Urothelium cell line (cell line): ENCODE measurements around the gene OSMR.
"Not testable (repeated sequence)": the region's sequence is repeated elsewhere in the genome, so short reads cannot be mapped to it uniquely, and the experiment has no call there.

ENCODE experiments used
- DNase-seq: peaks from one replicate; pipeline ENCODE4 v3.0.0; 2011; ENCODE audit warnings: low spot score, mixed read lengths
- FAIRE-seq: peaks from 2 replicates; lab custom pipeline; 2011; peaks lifted over from hg19 to GRCh38; lab: Jason Lieb, UNC

Gene OSMR

DNA sequence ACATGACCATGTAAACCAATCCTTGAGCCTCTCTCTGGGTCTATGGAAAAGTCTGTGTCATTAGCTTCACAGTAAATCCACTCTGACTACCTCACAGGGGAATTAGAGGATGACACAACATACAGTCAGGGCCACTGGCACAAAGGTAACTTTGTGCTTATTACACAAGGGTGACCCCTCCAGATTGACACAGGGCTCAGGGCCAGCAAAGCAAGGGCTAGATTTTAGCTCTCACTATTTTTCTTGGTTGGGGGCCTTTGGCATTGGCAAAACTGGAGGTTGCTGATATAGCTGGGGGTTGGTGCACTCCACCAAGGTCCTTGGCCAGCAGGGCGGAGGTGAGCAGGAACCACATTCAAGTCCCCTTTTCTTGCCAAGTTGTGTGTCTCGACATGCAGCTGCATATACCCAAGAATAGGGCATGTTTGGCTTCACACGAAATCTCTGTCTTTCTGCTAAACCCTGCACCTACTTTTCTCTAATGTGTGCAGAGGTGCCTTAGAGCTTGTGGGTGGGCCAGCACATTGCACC is 15.2 kb upstream of the OSMR start:
- FAIRE-seq: no peak
- DNase-seq: no peak

DNA sequence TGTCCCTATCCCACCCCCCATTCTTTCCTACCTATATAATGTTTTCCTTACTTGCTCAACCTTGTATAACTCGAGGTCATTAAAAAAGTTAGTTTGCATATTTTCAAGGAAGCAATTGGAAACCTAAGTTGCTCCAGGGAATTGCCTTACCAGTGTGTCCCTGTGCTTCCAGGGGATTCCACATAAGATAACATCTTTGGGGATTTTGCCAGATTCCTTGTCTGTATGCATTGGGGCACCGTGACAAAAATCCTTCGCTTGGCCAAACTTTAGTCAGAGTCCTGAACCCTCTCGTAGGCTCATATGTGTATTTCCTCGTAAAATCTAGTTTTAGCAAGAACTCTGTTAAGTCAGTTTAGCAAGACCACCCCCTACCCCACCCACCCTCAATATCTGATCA is 14.7 kb upstream of the OSMR start:
- FAIRE-seq: no peak
- no peak for DNase-seq

DNA sequence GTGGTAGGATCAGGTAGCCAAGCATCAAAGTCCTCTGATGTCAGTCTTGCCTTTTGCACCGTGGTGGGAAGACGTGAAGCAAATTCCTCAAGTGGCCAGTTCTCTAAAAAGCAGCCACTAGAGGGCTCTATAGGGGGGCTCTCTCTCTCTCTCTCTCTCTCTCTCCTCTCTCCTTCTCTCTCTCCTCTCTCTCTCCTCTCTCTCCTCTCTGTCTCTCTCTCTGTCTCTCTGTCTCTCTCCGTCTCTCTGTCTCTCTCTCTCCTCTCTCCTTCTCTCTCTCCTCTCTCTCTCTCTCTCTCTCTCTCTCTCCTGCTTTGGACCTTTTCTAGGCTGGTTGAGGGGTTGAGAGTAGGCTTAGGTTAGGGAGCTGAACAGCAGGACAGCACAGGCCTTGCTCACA is 13.9 kb upstream of the OSMR start:
- FAIRE-seq: no peak

DNA sequence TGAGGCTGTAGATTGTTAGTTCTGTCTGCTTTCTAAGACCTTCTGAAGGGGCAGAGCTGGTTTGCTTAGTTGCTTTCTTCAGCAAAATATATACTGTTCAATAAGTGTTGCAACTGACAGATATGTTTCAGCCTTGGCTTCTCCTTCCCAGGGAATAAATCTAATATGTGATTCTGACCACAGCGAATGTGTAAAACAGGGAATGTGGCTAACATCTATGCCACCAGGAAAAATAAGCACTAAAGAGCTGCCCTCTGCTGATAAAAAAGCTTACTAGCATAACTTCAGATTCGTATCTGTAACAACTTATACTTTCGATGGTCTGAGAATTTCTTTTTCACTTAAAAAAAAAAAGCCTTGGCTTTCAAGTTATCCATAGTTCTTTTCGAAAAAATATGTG is 13.0 kb upstream of the OSMR start:
- no peak for DNase-seq
- peak; percentile 9 for FAIRE-seq

More for the DNA sequence above, 13.9 kb upstream of the OSMR start:
- DNase-seq: peak; percentile 56

DNA sequence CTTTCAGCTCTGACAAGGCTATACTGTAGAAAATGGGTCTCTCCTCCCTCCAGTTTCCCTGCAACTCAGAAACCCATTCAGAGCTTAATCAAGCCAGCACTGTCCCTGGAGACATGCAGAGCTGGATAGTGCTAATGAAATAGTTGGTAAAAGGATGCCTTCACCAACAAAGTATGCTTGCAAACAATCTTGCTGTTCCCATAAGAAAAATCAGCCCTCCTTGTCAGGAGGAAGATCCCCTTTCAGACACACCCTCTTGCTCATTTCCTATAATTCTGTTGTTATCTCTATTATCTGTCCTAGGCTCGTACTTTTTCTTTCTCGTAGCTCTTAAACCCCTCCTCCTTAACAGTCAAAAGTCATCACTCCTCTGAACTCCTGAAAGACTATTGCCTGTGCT is 9.9 kb upstream of the OSMR start:
- no peak for DNase-seq

DNA sequence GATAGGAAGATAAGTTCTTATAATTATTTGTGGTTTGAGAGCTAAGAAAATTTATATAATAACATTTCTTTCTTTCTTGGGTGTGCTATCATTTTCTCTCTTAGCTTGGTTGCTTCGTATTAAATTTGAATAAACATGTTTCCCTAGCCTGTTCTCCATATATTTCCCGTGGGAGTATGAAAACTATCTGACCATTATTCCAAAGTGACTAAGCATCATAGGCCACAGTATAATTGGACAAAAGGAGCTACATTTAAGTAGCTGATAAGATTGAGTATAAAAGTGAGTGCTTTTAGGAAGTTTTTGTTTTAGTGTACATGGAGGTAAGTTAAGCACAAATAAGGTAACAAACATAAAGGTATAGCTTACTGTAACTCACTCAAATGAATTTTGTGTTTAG is 8.4 kb upstream of the OSMR start:
- DNase-seq: no peak
- FAIRE-seq: no peak

More for the DNA sequence above, 9.9 kb upstream of the OSMR start:
- no peak for FAIRE-seq

DNA sequence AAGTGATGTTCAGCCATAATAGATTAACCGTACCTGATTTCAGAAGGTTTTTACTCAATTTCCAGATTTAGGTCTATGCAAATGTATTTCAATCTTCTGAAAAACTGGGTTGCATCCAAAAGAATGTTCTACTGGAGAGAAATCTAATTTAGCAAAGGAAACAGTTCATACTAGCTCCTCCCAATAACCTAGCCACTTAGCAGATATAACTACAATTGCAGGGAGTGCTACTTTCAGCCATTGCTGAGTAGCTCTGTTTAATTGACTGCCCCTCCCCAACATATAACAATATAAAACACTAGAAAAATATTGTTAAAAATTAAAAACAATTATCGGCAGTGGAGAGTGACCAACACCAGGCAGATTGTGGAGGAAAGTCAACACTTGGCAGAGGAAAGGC is 7.9 kb upstream of the OSMR start:
- no peak for FAIRE-seq
- no peak for DNase-seq

DNA sequence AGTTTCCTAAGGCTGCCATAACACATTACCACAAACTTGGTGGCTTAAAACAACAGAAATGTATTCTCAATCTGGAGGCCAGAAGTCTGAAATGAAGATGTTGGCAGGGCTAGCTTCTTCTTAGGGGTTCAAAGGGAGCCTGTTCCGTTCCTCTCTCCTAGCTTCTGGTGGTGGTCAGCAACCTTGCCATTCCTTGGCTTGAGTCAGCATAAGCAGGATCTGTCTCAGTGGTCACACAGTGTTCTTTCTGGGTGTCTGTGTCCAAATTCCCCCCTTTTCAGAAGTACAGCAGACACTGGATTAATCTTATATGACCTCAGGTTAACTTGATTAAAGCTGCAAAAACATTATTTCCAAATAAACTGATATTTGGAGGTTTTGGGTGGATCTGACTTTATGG is 2.1 kb upstream of the OSMR start:
- no peak for FAIRE-seq
- no peak for DNase-seq

DNA sequence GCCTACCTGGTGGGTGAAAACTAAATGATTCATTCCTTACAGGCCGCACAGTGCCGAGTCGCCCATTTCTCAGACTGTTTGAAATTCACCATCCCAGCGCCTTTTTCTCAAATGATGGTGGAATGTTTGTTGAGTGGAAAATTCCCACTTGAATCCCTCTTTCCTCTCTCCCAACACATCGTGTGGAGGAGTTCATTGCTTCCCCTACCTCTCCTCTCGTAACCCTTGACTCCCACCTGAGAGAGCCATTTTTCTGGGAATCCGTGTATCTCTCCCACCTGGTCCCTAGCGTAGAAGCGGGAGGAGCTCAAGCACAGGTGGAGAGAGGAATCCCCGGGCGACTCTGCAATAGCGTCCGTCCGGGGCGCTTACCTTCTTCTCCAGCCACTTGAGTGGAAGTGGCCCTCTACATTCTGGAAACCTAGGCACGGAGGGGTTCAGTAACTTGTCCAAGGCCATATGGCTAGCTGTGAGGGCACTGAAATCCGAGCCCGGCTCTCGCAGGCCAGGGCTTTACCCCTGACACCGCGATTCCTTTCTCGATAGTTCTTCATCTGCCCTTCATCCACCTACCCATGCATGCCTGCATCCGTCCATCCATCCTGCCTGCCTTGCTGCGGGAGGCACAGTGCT is 683 bp downstream of the OSMR start:
- DNase-seq (peak; percentile 48), FAIRE-seq (peak; percentile 48)

DNA sequence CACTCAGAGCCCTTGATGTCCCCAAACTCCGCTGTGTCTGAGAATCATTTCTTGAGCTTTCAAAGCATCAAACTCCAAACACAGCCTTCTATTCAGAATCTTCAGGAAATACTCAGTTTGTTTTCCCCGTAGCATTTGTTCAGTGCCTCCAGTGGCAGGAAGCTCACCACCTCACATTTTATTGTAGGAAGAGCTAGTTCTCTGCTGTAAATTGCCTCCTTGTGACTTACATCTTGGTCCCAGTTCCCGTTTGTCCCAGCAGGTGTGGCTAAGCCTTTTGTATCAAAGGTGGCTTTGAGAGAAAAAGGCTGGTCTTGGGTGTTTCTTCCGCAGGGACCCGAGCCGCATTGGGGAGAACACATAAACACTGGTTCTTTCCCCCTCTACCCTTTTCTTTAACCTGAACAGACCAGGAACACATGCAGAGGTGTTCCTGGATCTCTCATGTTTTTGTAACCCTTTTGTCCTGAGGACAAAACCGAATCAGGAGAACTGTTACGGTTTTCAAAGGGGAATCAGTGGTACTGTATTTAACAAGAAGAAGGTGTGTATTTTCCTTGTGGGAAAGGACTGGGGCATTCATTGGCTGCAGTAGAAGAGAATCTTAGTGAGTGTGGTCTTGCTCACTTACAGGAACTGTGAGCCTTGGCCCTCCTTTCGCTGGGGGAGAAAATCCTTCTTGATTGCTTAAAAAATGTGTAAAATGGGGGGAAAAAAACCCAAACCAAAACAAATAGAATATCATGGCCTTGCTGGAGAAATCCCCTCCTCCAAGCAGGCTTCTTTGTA is 1.9 kb downstream of the OSMR start:
- FAIRE-seq (no peak), DNase-seq (peak; percentile 58)

DNA sequence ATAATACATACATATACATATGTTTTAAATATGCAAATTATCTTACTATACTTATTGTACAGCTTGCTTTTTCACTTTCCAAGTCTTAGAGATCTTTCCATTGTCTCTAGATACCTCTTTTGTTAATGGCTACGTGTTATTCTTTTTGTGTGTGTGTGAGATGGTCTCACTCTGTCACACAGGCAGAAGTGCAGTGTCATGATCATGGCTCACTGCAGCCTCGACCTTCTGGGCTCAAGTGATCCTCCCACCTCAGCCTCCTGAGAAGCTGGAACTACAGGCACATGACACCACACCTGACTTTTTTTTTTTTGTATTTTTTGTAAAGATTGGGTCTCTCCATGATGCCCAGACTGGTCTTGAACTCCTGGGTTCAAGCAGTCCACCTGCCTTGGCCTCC is 2.8 kb downstream of the OSMR start:
- FAIRE-seq: no peak
- DNase-seq: no peak

DNA sequence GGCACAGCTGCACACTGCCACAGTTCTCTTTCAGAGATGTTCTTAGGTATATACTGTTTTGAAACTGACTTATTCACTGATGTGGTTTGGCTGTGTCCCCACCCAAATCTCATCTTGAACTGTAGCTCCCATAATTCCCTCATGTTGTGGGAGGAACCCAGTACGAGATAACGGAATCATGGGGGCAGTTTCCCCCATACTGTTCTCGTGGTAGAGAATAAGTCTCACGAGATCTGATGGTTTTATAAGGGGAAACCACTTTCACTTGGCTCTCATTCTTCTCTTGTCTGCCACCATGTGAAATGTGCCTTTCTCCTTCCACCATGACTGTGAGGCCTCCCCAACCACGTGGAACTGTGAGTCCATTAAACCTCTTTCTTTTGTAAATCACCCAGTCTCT is 5.8 kb downstream of the OSMR start:
- not testable (repeated sequence) for FAIRE-seq, DNase-seq

DNA sequence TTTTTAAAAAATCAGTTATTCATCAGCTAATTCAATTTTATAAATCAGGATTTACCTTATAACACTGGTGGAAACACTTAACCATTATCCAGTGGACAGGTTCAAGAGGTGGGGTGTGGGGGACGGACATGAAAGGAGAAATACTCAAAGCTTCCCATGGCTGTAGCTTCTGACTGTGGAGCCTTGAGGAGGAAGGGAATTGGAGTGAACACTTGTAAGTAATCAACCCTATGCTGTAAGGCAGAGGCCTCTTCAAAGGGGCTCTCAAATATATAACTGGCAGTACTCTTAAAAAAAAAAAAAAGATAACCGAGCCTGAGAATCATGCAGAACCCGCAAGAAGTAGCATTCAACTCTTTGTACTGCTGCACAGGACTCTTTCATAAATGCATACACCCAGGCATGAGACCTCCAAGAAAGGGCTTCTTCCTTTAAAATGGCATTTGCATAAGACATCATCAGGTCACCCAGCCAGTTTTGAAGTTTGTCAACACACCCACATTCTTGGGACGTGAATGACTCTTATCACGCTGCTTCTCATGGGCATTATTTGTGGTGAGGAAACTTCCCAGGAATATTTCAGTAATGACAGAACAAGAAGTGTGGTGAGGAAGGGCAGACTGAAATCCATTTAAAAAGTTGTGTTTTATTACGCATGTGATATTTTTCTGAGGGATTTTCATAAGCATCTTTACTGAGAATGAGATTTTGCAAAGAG is 8.1 kb downstream of the OSMR start:
- DNase-seq (peak; percentile 31), FAIRE-seq (no peak)

DNA sequence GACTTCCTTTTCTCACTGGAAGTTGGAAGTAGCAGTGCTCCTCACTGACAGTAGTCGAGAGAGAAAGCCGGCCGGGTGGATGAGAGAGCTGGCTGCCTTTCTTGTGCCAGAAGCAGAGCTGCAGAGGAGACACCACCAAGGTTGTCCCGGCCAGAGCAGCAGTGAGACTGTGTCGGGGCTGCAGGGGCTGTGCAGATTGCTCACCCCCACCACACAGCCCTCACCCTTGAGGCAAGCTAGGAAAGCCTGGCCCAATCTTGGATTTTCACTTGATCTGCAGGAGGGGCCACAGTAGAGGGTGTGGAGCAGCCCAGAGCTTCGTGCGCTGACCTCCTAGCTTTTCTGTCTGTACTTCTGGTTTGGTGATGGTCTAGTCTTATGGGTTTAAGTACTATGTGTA is 9.1 kb downstream of the OSMR start:
- DNase-seq (no peak), FAIRE-seq (no peak)

DNA sequence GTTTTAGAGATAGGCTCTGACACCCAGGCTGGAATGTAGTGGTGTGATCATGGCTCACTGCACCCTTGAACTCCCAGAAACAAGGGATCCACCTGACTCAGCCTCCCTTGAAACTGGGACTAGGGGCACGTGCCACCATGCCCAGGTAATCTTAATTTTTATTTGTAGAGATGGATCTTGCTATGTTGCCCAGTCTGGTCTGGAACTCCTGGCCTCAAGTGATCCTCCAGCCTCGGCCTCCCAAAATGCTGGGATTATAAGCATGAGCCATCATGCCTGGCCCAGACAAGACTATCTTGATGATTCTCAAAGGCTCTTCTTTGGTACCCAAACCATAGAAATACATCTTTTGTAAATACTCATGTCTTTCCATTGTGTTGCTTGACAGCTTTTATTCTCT is 10.8 kb downstream of the OSMR start:
- DNase-seq: no peak
- FAIRE-seq: no peak

DNA sequence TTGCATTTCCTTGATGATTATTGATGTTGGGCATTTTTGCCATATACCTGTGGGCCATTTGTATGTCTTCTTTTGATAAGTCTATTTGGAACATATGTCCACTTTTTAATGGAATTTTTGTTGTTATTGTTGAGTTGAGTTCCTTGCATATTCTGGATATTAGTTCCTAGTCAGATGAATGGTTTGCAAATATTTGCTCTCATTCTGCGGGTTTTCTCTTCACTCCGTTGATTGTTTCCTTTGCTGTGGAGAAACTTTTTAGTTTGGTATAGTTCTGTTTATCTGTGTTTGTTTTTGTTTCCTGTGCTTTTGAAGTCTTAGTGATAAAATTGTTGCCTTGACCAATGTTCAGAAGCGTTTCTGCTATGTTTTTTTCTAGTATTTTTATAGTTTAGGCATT is 13.0 kb downstream of the OSMR start:
- no peak for DNase-seq
- no peak for FAIRE-seq

DNA sequence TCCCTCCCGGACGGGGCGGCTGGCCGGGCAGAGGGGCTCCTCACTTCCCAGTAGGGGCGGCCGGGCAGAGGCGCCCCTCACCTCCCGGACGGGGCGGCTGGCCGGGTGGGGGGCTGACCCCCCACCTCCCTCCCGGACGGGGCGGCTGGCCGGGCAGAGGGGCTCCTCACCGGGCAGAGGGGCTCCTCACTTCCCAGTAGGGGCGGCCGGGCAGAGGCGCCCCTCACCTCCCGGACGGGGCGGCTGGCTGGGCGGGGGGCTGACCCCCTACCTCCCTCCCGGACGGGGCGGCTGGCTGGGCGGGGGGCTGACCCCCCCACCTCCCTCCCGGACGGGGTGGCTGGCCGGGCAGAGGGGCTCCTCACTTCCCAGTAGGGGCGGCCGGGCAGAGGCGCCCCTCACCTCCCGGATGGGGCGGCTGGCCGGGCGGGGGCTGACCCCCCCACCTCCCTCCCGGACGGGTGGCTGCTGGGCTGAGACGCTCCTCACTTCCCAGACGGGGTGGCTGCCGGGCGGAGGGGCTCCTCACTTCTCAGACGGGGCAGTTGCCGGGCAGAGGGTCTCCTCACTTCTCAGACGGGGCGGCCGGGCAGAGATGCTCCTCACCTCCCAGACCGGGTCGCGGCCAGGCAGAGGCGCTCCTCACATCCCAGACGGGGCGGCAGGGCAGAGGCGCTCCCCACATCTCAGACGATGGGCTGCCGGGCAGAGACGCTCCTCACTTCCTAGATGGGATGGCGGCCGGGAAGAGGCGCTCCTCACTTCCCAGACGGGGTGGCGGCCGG is 16.4 kb downstream of the OSMR start:
- not testable (repeated sequence) for FAIRE-seq, DNase-seq

DNA sequence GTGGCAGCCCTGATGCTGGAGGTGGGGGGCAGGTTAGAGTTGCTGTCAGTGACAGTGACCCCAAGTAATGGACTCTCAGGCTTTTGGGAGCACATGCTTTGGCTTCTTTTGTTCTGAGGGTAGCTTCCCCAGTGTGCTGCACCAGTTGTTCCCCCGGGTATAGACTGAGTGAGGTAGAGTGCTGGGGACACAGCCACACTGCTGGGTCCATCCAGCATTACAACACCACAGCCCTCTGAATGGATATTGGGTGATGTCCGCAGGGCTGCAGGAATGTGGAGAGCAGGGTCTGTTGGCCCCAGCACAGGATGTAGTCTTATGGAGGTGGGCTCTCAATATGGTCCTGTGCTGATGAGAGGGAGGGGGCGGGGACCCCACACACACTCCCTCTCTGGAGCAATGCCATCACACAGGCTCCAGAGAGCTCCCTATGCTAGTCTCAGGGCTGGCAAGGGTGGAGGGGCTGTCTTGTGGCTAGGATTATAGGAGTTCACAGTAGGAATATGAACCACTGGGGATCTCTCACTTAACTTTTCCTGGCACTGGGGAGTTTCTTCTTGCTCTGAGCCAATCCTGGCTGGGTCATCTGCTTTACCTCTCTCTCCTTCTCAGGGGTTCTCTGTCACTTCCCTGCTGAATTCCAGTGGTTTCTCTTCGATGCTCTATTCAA is 20.7 kb downstream of the OSMR start:
- no peak for FAIRE-seq
- DNase-seq: no peak

DNA sequence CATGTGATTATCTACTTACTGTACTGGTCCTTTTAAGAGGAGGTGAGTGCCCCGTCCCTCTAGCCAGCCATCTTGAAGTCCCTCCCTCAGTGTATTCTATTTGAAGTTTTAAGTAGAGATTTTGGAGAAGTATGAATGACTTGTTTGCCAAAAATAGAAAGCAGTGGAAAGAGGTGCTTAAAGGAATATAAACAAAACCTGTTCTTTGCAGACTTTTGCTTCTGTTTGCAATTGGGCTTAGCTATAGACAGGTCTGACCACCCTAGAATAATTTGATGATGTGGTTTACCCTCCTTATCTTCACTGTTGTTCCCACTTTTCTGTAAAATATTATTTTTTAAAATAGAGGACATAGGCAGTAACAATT is 21.2 kb downstream of the OSMR start:
- FAIRE-seq (no peak), DNase-seq (no peak)

DNA sequence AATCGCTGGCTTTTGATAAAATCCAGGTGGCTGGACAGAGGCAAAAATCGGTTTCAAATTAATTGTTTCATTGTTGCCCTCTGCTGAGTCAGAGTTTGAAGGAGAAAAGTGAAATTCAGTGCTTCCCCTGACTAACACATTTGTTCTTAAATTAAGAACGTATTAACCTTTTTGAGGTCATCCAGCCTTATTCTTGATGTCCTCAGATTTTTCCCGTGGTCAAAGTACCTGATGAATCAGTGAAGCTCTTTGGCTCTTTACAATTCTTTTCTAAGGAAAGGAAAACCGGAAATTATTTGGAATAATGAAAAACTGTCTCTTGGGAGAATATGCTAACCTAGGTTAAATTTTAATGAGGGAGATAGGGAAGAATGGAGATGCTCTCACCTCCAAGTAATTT is 21.6 kb downstream of the OSMR start:
- FAIRE-seq: no peak
- DNase-seq: no peak
